Heart left ventricle (tissue), 13 donors: ENCODE results near the gene HCST.

ENCODE experiments used
- CTCF ChIP-seq, 12 donors: fragments of 200-600 bp; sonication (generic) in 4 of 12; IDR thresholded peaks; one replicate each; pipeline versions ENCODE4 v1.5.0 to v1.8.0; 2018 to 2022; ENCODE audit warnings: antibody characterized with exemption in 12 of 12, mild to moderate bottlenecking in 5 of 12
- POLR2A ChIP-seq, 2 donors: fragments of 450-650 bp; IDR thresholded peaks; one replicate each; pipeline ENCODE4 v1.6.1; 2017; ENCODE audit warnings: antibody characterized with exemption in 2 of 2, mild to moderate bottlenecking in 2 of 2, moderate library complexity in 2 of 2
- donor health status: ischemic (EF 13 %, LVEDD 7.1; RV severe dilation, severe dysfunction).
- donor health status: DM: no; HTN: yes; CAD: no.
- donor health status: DM: no; HTN: no; CAD: no.
- donor health status: ischemic (EF 25% LVEDD 6.9; RV normal size, moderate dysfunction).
- donor health status: ischemic (EF 25% LVEDD 5.7; RV mildly dilated, moderate dysfunction).
- donor health status: ischemic (EF 35%, LVEDD 5.7; RV mildly dilated, moderate dysfunction).
- donor health status: nonischemic (EF 11% LVEDD 7.7; RV severe dilation, severe dysfunction).
- donor health status: DM: yes; HTN: yes; CAD: no.
- donor health status: PGD.
- donor health status: ischemic (EF 29% LVEDD 5.4; RV normal size, mild dysfunction).
- donor health status: nonischemic (EF 23%, LVEDD 6.1; RV moderate dilation, normal function).

GRCh38 chr19:35870798-35871197, 31.5 kb upstream of the HCST start:
- TF ChIP-seq CTCF (IDR thresholded peaks at IDR 0.05): no peak
- TF ChIP-seq POLR2A (IDR thresholded peaks at IDR 0.05): no peak
